Activated T-cell treated with anti-CD3 and anti-CD28 coated beads, Interleukin-2, amount 50 U/mL, for 4 hours (primary cell): ENCODE measurements around the gene RAB26. TPM values are rescaled to one million over a fixed set of nuclear protein-coding genes. Genes with fewer than 3 reads are reported as not detected.
"Not testable (repeated sequence)": the region's sequence is repeated elsewhere in the genome, so short reads cannot be mapped to it uniquely, and the experiment has no call there.

ENCODE experiments used
- ATAC-seq, 2 donors: fragments of 200-7000 bp; cut with Tn5 transposase; one replicate each; pipeline ENCODE4 v1.10.0; 2021
- DNase-seq: peaks from one replicate; pipeline ENCODE4 v3.0.0-alpha.2; 2020
- H3K27me3 Mint-ChIP-seq: one replicate; pipeline ENCODE4 v1.8.0; 2021; ENCODE audit warnings: low read depth, mixed read lengths
- H3K36me3 Mint-ChIP-seq: one replicate; pipeline ENCODE4 v1.8.0; 2022; ENCODE audit warnings: mixed read lengths; ENCODE audit not compliant: insufficient read depth
- H3K4me1 Mint-ChIP-seq: one replicate; pipeline ENCODE4 v1.8.0; 2021; ENCODE audit warnings: low read depth, mixed read lengths
- H3K4me3 Mint-ChIP-seq: one replicate; pipeline ENCODE4 v1.8.0; 2021; ENCODE audit warnings: mild to moderate bottlenecking, moderate library complexity, mixed read lengths
- H3K9me3 Mint-ChIP-seq: one replicate; pipeline ENCODE4 v1.8.0; 2021; ENCODE audit warnings: mixed read lengths
- total RNA-seq, 3 donors: library from RNA; stranded (reverse); gene quantifications; one replicate each; pipeline ENCODE4 v1.2.1, GENCODE V29; 2021

The RAB26 gene
- total RNA-seq, 3 donors from 2014 or later, result not detected

DNA sequence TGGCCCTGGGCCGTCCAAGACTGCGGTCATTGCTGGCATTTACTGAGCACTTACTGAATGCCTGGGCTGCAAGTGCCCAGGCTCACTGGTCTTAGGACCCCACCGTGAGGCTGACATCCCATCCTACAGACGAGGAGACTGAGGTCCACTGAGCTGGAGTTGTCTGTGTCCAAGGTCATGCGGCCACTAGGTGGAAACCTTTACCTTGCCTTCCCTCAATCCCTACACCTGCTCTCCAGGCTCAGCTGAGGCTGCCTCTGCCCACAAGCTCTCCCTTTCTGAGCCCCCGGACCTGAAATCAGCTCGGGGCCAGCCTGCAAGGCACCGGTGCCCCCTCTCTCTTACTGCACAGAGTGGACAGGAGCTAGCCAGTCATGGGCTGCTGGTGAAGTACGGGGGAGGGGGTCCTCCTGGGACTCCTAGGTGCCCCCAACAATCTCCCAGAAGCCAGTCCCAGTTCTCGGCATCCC lies 46.5 kb downstream of the RAB26 start:
- DNase-seq (peak; percentile 44), ATAC-seq (peak; percentile 48 to 54)
- Mint-ChIP-seq H3K4me3 (no peak overlapping the region), H3K27me3 (peaks cover 27% of the 10 kb centered on the region), H3K9me3 (no peaks in the 10 kb centered on the region), H3K4me1 (peaks cover 8% of the 10 kb centered on the region), H3K36me3 (no peaks in the 10 kb centered on the region)

DNA sequence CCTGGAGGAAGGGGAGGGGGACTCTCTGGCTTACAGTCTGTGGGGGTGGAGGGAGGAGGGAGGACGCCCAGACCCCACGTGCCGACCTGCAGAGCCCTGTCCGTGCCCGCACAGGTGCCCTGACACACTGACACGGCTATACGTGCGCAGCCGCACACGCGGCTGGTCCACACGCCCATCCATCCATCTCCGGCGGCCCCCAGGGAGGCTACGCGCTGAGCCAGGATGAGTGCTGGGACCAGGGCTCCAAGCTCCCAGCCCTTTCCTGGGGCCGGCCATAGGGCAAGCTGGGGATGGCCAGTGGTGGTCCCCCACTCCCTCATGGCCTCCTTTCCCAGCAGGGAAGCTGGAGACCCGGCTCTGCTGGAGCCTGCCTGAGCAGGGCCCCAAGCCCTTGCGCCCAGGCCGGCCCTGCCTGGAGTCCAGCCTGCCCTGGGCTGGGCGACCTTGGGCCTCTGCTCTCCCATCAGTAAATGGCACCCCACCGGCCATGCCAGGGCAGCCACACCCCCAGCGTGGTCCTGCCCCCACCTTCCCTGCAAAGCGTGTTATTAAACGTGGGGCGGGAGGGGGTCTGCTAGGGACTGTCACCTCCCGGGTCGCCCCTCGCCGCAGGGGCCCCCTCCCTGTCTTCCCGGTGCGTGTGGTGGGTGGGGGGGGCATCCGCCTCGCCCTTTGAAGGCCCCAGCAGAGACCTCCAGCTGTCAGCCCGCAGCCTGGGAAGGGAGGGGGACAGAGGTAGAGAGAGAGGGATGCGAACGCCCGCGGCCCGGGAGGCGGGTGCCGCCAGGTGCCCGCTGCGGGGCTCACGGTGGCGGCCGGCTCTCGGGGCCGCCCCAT lies 47.1 kb downstream of the RAB26 start:
- H3K27me3 Mint-ChIP-seq, result peaks cover 27% of the 10 kb centered on the region
- H3K9me3 Mint-ChIP-seq, result no peaks in the 10 kb centered on the region
- peak overlapping the region; percentile 43 for H3K4me3 Mint-ChIP-seq
- ATAC-seq (peak; percentile 17 to 36), DNase-seq (no peak)
- H3K36me3 Mint-ChIP-seq, result no peaks in the 10 kb centered on the region
- peaks cover 8% of the 10 kb centered on the region for H3K4me1 Mint-ChIP-seq

DNA sequence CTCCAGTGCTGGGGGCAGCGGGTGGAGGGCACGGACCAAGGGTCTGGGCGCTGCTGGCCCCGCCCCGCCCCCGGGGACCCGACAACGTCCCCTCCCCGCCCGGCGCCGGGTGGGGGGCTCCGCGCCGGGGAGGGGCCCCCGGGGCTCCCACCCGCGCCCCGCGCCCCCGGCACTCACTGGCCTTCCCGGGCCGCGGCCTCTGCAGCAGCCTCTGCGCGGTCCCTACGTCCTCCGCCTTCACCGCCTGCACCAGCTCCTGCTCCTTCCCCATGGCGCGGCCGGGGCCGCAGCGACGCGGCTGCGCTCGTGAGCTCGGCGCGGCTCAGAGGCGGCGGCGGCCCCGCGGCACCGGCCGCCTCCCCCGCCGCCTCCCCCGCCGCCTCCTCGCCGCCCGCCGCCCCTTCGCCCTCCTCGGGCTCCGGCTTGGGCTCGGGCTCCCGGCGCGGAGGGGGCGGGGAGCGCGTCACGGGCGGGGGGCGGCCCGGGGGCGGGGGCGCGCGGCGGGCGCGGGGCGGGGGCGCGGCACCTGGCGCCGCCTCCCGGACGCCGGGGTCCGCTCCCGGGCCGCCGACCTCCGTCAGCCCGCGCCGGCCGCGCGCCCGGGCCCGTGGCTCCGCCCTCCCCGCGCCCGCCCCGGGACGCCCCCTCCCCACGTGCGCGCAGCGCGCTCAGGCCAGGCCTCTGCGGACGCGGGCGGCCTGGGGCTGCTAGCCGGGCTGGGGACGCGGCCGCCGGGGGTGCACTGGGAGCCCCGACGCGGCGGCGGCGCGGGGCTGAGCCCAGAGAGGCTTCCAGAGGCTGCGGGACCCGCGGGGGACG lies 47.9 kb downstream of the RAB26 start, which contains the start of gene CASKIN1:
TSS of gene CASKIN1 (minus strand) at position 444 of the 819 bp plus-strand sequence. CDS start at position 271, 173 bp downstream.
- H3K4me1 Mint-ChIP-seq, result peaks cover 8% of the 10 kb centered on the region
- peak; percentile 55 to 64 for ATAC-seq
- DNase-seq, result no peak
- H3K9me3 Mint-ChIP-seq, result no peaks in the 10 kb centered on the region
- H3K27me3 Mint-ChIP-seq, result peaks cover 27% of the 10 kb centered on the region
- peak within 1 kb of the TSS; percentile 53 for H3K4me3 Mint-ChIP-seq
- no peaks in the 10 kb centered on the region for H3K36me3 Mint-ChIP-seq

DNA sequence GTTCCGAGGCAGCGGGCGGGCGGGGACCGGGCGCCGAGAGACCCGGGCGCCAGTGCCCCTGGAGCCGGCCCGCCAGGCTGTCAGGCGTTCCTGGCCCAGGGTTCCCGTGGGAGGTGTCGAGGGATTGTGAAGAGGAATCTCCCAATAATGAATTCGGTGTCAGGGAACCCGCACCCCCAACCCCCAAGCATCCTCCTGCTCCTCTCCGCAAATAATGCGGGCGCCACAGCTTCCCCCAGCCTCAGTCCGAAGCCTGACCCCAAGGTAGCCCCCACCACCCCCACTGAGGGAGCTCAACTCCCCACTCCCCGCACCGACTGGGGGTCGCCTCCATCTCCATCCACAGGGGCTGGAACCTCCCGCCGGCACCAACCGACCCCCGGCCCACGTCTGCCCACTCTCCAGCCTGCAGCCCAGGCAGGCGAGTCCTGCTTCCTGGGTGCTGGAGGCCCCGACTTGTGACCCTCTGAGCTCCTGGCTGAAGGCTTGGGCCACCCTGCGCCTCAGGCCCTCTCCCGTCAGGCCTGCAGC lies 48.6 kb downstream of the RAB26 start:
- no peaks in the 10 kb centered on the region for H3K9me3 Mint-ChIP-seq
- ATAC-seq (no peak), DNase-seq (no peak)
- H3K4me3 Mint-ChIP-seq, result peak overlapping the region; percentile 53
- no peaks in the 10 kb centered on the region for H3K36me3 Mint-ChIP-seq
- peaks cover 8% of the 10 kb centered on the region for H3K4me1 Mint-ChIP-seq
- peaks cover 27% of the 10 kb centered on the region for H3K27me3 Mint-ChIP-seq

DNA sequence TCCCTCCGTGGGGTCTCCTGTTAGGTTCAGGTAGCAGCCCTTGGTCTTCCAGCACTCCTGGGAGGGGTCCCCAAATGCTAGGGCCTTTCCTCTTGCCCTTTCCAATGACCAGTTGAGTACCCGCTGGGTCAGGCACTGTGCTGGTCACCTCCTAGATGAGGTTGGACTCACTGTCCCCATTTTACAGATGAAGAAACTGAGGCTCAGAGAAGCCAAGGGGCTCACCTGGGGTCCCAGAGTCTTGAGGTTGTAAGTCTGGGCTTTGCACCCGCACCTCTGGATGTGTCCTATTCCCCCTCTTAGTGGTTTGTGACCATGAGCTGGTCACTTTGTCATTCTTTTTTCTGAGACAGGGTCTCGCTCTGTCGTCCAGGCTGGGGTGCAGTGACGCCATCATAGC lies 49.3 kb downstream of the RAB26 start:
- peaks cover 27% of the 10 kb centered on the region for H3K27me3 Mint-ChIP-seq
- H3K9me3 Mint-ChIP-seq, result no peaks in the 10 kb centered on the region

DNA sequence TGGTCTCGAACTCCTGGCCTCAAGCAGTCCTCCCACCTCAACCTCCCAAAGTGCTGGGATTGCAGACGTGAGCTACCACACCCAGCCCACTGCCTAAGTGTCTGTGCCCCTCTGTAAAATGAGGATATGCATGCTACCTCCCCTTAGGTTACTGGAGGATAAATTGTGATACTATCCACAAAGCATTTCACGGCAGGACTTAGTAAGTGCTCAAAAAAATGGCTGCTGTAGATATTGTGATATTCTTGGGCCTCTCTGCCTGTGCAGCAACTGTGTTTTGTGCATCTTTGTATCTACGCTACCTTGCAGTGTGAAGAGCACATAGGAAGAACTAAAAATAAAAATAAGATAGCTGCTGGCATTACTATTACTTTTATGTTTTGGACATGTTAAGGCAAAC lies 49.9 kb downstream of the RAB26 start:
- Mint-ChIP-seq H3K4me1 (peaks cover 8% of the 10 kb centered on the region), H3K36me3 (no peaks in the 10 kb centered on the region), H3K27me3 (peaks cover 27% of the 10 kb centered on the region), H3K4me3 (peak overlapping the region; percentile 43), H3K9me3 (no peaks in the 10 kb centered on the region)
- DNase-seq, result no peak
- no peak for ATAC-seq

More for the DNA sequence above, 49.3 kb downstream of the RAB26 start:
- ATAC-seq (no peak), DNase-seq (no peak)
- H3K4me3 Mint-ChIP-seq, result peak overlapping the region; percentile 43
- peaks cover 8% of the 10 kb centered on the region for H3K4me1 Mint-ChIP-seq
- no peaks in the 10 kb centered on the region for H3K36me3 Mint-ChIP-seq

DNA sequence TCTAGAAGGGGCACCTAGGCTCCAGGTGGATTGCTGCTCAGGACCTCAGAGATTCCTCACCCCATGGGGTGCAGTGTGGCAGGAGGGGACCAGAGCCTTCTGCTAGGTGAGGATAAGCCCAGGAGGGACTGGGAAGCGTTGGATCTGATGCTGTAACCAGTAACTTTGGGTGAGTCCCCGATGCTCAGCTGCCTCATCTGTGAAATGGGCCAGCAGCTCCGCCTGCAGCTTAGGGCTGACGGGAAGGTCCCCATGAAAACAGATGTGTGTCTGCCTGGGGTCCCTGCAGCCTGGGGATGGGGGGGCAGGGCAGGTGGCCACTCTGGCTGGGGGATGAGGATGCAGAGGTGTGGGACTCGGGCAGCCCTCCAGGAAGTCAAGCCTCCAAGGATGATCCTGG lies 50.7 kb downstream of the RAB26 start:
- H3K4me3 Mint-ChIP-seq, result no peak overlapping the region
- H3K36me3 Mint-ChIP-seq, result no peaks in the 10 kb centered on the region
- peaks cover 27% of the 10 kb centered on the region for H3K27me3 Mint-ChIP-seq
- no peaks in the 10 kb centered on the region for H3K9me3 Mint-ChIP-seq
- ATAC-seq (no peak), DNase-seq (no peak)
- peaks cover 10% of the 10 kb centered on the region for H3K4me1 Mint-ChIP-seq

DNA sequence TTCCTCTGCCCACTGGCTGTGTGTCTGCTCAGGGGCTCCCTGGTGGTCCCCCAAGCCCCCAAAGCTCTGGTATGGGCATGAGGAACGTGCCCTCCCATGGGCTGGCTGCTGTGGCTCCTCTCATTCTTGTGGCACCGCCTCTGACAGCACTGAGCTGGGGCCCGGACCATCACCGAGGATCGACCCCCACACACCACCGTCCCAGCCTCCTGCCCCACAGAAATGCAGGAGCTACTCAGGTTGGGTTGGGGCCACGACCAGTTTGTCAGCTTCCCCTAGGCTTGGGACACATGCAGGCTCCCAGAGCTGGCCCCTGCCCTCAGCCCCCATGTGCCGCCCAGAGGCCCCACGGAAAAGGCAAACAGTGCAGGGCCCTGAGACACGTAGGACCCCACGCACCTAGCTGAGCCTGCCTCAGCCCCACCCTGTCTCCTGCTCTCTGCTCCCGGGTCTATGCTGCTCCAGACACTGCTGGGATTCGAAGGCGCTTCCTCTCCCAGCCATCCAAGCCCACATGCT lies 51.3 kb downstream of the RAB26 start:
- peaks cover 16% of the 10 kb centered on the region for H3K4me1 Mint-ChIP-seq
- H3K27me3 Mint-ChIP-seq, result peaks cover 26% of the 10 kb centered on the region
- no peaks in the 10 kb centered on the region for H3K9me3 Mint-ChIP-seq

DNA sequence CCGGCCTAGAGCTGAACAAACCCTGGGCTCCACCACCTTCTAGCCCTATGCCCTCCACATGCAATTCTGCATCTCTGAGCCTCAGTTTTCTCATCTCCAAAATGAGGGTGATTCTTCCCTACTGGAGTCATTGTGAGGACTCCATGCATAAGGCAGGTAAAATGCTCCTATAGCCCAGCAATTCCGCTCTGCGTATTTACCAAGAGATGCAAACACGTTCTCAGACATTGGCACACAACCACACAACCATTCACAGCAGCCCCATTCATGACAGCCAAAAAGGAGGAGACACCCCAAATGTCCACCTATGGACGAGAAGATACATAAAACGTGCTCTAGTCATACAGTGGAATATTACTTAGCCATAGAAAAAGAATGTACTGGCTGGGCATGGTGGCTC lies 51.9 kb downstream of the RAB26 start:
- peak overlapping the region; percentile 16 for H3K4me3 Mint-ChIP-seq
- H3K4me1 Mint-ChIP-seq, result peaks cover 11% of the 10 kb centered on the region
- H3K36me3 Mint-ChIP-seq, result no peaks in the 10 kb centered on the region
- peaks cover 21% of the 10 kb centered on the region for H3K27me3 Mint-ChIP-seq
- DNase-seq, result no peak
- no peaks in the 10 kb centered on the region for H3K9me3 Mint-ChIP-seq
- ATAC-seq, result no peak

More for the DNA sequence above, 51.3 kb downstream of the RAB26 start:
- DNase-seq (no peak), ATAC-seq (no peak)
- H3K36me3 Mint-ChIP-seq, result no peaks in the 10 kb centered on the region
- no peak overlapping the region for H3K4me3 Mint-ChIP-seq

DNA sequence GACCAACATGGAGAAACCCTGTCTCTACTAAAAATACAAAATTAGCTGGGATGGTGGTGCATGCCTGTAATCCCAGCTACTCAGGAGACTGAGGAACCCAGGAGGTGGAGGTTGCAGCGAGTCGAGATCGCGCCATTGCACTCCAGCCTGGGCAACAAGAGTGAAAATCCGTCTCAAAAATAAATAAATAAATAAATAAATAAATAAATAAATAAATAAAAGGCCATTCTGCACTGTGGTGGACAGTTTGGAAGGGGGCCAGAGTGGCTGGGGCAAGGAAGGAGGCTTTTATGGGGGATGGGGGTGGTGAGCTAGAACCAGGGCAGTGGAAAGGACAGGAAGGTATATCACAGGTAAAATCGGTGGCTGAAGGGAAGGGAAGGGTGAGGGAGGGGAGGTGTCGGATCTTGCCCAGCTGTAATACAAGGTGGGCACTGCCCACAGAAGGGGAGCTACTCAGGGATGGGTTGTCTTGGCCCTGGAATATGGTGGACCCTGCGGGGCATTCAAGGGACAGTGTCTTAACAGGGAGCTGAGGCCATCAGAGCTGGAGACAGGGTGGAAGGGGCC lies 54.8 kb downstream of the RAB26 start:
- H3K4me1 Mint-ChIP-seq, result peaks cover 23% of the 10 kb centered on the region
- not testable (repeated sequence) for DNase-seq, H3K27me3 Mint-ChIP-seq, H3K9me3 Mint-ChIP-seq, ATAC-seq, H3K36me3 Mint-ChIP-seq
- peak overlapping the region; percentile 64 for H3K4me3 Mint-ChIP-seq

Other genes starting within 250 kb of the RAB26 start
- gene HS3ST6, start 230.2 kb upstream of the RAB26 start, total RNA-seq, result not detected
- 10 to 100 TPM; 16.8 to 19.4 (median 17.6) TPM for gene MSRB1, start 205.4 kb upstream of the RAB26 start, total RNA-seq
- not detected for gene RPL3L, start 193.9 kb upstream of the RAB26 start, total RNA-seq
- 100 to 1,000 TPM; 115 to 143 (median 117) TPM for gene NDUFB10, start 189.1 kb upstream of the RAB26 start, total RNA-seq
- gene RPS2, start 183.8 kb upstream of the RAB26 start, total RNA-seq, result 1,000 to 10,000 TPM; 5,588 to 5,699 (median 5,621) TPM
- under 1 TPM in 2 of 3 donors, not detected in 1; 0.40 to 0.42 TPM for gene RNF151, start 181.8 kb upstream of the RAB26 start, total RNA-seq
- 100 to 1,000 TPM; 146 to 159 (median 156) TPM for gene TBL3, start 176.6 kb upstream of the RAB26 start, total RNA-seq
- under 1 TPM in 1 of 3 donors, not detected in 2; 0.35 TPM for gene NOXO1, start 167.2 kb upstream of the RAB26 start, total RNA-seq
- gene GFER, start 164.4 kb upstream of the RAB26 start, total RNA-seq, result 10 to 100 TPM; 34.9 to 50.0 (median 47.2) TPM
- 1 to 10 TPM; 2.7 to 4.3 (median 3.5) TPM for gene SYNGR3, start 158.7 kb upstream of the RAB26 start, total RNA-seq
- gene ZNF598, start 138.8 kb upstream of the RAB26 start, total RNA-seq, result 100 to 1,000 TPM; 118 to 127 (median 126) TPM
- gene NPW, start 128.8 kb upstream of the RAB26 start, total RNA-seq, result 10 to 100 TPM in 2 of 3 donors, 1 to 10 TPM in 1; 9.2 to 19.0 (median 13.1) TPM
- 1 to 10 TPM; 2.0 to 4.4 (median 2.0) TPM for gene NHERF2, start 121.7 kb upstream of the RAB26 start, total RNA-seq
- gene NTHL1, start 100.8 kb upstream of the RAB26 start, total RNA-seq, result 10 to 100 TPM; 30.5 to 43.5 (median 34.8) TPM
- 10 to 100 TPM; 87.6 to 98.0 (median 94.5) TPM for gene TSC2, start 100.6 kb upstream of the RAB26 start, total RNA-seq
- 100 to 1,000 TPM; 100 to 118 (median 104) TPM for gene PKD1, start 12.7 kb upstream of the RAB26 start, total RNA-seq
- gene TRAF7, start 7.2 kb downstream of the RAB26 start, total RNA-seq, result 100 to 1,000 TPM in 2 of 3 donors, 10 to 100 TPM in 1; 95.6 to 110 (median 102) TPM
- gene CASKIN1, start 48.0 kb downstream of the RAB26 start, total RNA-seq, result 1 to 10 TPM in 1 of 3 donors, under 1 TPM in 2; 0.14 to 1.5 (median 0.34) TPM
- gene MLST8, start 56.8 kb downstream of the RAB26 start, total RNA-seq, result 10 to 100 TPM; 73.6 to 88.0 (median 84.8) TPM
- gene BRICD5, start 62.2 kb downstream of the RAB26 start, total RNA-seq, result 1 to 10 TPM; 6.4 to 8.2 (median 6.8) TPM
- 10 to 100 TPM; 25.8 to 27.9 (median 27.2) TPM for gene PGP, start 66.2 kb downstream of the RAB26 start, total RNA-seq
- gene E4F1, start 75.0 kb downstream of the RAB26 start, total RNA-seq, result 10 to 100 TPM; 44.3 to 48.7 (median 45.3) TPM
- gene DNASE1L2, start 87.8 kb downstream of the RAB26 start, total RNA-seq, result 1 to 10 TPM in 1 of 3 donors, under 1 TPM in 2; 0.52 to 1.1 (median 0.86) TPM
- 10 to 100 TPM; 21.6 to 23.8 (median 22.5) TPM for gene ECI1, start 103.0 kb downstream of the RAB26 start, total RNA-seq
- 100 to 1,000 TPM; 412 to 481 (median 413) TPM for gene RNPS1, start 119.5 kb downstream of the RAB26 start, total RNA-seq
- 1 to 10 TPM; 2.4 to 3.7 (median 2.7) TPM for gene ABCA3, start 192.1 kb downstream of the RAB26 start, total RNA-seq